HepG2 (cell line): Measurements from ENCODE around the gene TXNRD2. TPM values are rescaled to one million over a fixed set of nuclear protein-coding genes. Genes with fewer than 3 reads are reported as not detected.

Source experiments
- HOXA5 ChIP-seq: sonication (generic); formaldehyde crosslinking; IDR thresholded peaks from 2 replicates; pipeline ENCODE4 v1.4.0; 2020; ENCODE audit warnings: missing genetic modification reagents
- IRX3 ChIP-seq: sonication (generic); formaldehyde crosslinking; IDR thresholded peaks from 2 replicates; pipeline ENCODE4 v1.8.1; 2023; ENCODE audit warnings: mild to moderate bottlenecking, low read depth, missing genetic modification reagents, borderline replicate concordance
- JDP2 ChIP-seq: sonication (generic); formaldehyde crosslinking; IDR thresholded peaks from 2 replicates; pipeline ENCODE4 v1.8.1; 2022; ENCODE audit warnings: missing genetic modification reagents, borderline replicate concordance
- MEIS2 ChIP-seq: sonication (generic); formaldehyde crosslinking; IDR thresholded peaks from 2 replicates; pipeline ENCODE4 v1.9.0; 2021; ENCODE audit warnings: mild to moderate bottlenecking, missing genetic modification reagents
- PAX8 ChIP-seq: sonication (generic); formaldehyde crosslinking; IDR thresholded peaks from 2 replicates; pipeline ENCODE4 v1.8.0; 2022; ENCODE audit warnings: mild to moderate bottlenecking, missing genetic modification reagents, borderline replicate concordance
- SKI ChIP-seq: fragments of 450-650 bp; IDR thresholded peaks from one replicate; pipeline ENCODE4 v1.6.1; 2018; ENCODE audit warnings: mild to moderate bottlenecking; ENCODE audit not compliant: partially characterized antibody
- ZC3H13 ChIP-seq: sonication (generic); formaldehyde crosslinking; IDR thresholded peaks from 2 replicates; pipeline ENCODE4 v1.8.1; 2023; ENCODE audit warnings: mild to moderate bottlenecking, missing genetic modification reagents, moderate library complexity
- ZFP36L2 ChIP-seq: sonication (generic); formaldehyde crosslinking; IDR thresholded peaks from 2 replicates; pipeline ENCODE4 v1.4.0; 2020; ENCODE audit warnings: missing genetic modification reagents
- ZNF251 ChIP-seq: sonication (generic); formaldehyde crosslinking; IDR thresholded peaks from 2 replicates; pipeline ENCODE4 v1.9.0; 2021; ENCODE audit warnings: mild to moderate bottlenecking, missing genetic modification reagents
- ZNF510 ChIP-seq: sonication (generic); formaldehyde crosslinking; IDR thresholded peaks from 2 replicates; pipeline ENCODE4 v1.4.0; 2020; ENCODE audit warnings: low read depth, mild to moderate bottlenecking, missing genetic modification reagents
- ZNF720 ChIP-seq: sonication (generic); formaldehyde crosslinking; IDR thresholded peaks from 2 replicates; pipeline ENCODE4 v1.4.0; 2020; ENCODE audit warnings: missing genetic modification reagents
- ZNF747 ChIP-seq: sonication (generic); formaldehyde crosslinking; IDR thresholded peaks from 2 replicates; pipeline ENCODE4 v1.8.1; 2023; ENCODE audit warnings: missing genetic modification reagents, mild to moderate bottlenecking, borderline replicate concordance
- ZNF883 ChIP-seq: sonication (generic); formaldehyde crosslinking; IDR thresholded peaks from 2 replicates; pipeline ENCODE4 v1.5.1; 2020; ENCODE audit warnings: mild to moderate bottlenecking, missing genetic modification reagents; ENCODE audit errors: not compliant biosample characterization
- polyA plus RNA-seq, 8 experiments: library from polyadenylated mRNA; depleted of rRNA in 3 of 8; stranded (reverse) in 7 of 8; unstranded in 1 of 8; fragments of >200 nt; fragmentation: Illumina TruSeq in 4 of 8; extraction: Trizol in 4 of 8; gene quantifications; 2 replicates each; pipeline versions ENCODE4 v1.2.1 to v1.2.3, GENCODE V29; 2011 to 2016; ENCODE audit warnings: low read depth in 4 of 8, missing spikeins in 1 of 8, mixed read lengths in 1 of 8; ENCODE audit not compliant: insufficient read depth in 1 of 8
- total RNA-seq, 5 experiments: library from RNA; depleted of rRNA; stranded (reverse); fragments of >200 nt; fragmentation: Illumina TruSeq; extraction: Trizol; gene quantifications; 2 replicates each; pipeline ENCODE4 v1.2.3, GENCODE V29; 2016; ENCODE audit warnings: low read depth in 1 of 5
- TF ChIP-seq, protein P1 (sequence below): sonication (generic); formaldehyde crosslinking; IDR thresholded peaks from 2 replicates; pipeline ENCODE4 v1.5.0; 2020; ENCODE audit warnings: mild to moderate bottlenecking, missing genetic modification reagents, borderline replicate concordance
- TF ChIP-seq, protein P2 (sequence below): IDR thresholded peaks from 2 replicates; pipeline ENCODE4 v1.6.1; 2016; ENCODE audit warnings: mild to moderate bottlenecking, missing biosample characterization, missing genetic modification reagents
- TF ChIP-seq, protein P3 (sequence below): sonication (generic); formaldehyde crosslinking; IDR thresholded peaks from 2 replicates; pipeline ENCODE4 v1.4.0; 2020; ENCODE audit warnings: missing genetic modification reagents, borderline replicate concordance
- TF ChIP-seq, protein P4 (sequence below): sonication (generic); formaldehyde crosslinking; IDR thresholded peaks from 2 replicates; pipeline ENCODE4 v1.4.0; 2020; ENCODE audit warnings: missing genetic modification reagents, mild to moderate bottlenecking, borderline replicate concordance

TXNRD2 gene
- total and polyA plus RNA-seq, 2 of the 13 experiments (the other 11 are each of a cell fraction or from before 2014, with no cell fraction given) = 17.5 to 18.6 TPM

DNA sequence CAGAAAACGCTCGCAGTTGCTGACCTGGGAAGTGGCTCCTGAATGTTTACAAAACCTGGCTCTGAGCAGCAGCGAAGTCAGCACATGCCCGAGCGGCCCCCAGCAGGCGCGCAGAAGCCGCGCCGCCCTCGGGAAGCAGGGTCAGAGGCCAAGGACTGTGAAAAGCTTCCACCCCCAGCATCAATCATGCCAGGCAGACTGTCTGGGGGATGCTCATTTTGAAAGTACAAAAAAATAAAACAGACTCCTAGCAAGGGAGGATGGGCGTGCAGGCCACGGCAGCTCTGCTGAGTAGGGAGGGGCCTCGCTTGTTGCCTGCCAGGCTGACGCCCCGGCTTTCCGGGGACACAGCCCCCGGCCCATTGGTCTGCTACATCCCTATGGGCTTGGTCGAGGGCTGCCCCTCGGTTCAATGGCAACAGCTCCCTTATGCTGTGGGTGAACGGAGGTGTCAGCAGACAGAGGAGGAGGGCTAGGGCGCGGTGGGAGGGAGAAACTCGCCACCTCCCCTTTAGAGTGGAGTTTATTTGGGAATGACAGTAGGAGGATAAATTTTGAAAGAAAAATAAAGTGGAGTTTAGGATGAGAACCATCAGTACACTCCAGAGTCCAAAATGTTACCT, 49.2 kb downstream of the TXNRD2 start (continued):
- TF ChIP-seq, protein P1, sequence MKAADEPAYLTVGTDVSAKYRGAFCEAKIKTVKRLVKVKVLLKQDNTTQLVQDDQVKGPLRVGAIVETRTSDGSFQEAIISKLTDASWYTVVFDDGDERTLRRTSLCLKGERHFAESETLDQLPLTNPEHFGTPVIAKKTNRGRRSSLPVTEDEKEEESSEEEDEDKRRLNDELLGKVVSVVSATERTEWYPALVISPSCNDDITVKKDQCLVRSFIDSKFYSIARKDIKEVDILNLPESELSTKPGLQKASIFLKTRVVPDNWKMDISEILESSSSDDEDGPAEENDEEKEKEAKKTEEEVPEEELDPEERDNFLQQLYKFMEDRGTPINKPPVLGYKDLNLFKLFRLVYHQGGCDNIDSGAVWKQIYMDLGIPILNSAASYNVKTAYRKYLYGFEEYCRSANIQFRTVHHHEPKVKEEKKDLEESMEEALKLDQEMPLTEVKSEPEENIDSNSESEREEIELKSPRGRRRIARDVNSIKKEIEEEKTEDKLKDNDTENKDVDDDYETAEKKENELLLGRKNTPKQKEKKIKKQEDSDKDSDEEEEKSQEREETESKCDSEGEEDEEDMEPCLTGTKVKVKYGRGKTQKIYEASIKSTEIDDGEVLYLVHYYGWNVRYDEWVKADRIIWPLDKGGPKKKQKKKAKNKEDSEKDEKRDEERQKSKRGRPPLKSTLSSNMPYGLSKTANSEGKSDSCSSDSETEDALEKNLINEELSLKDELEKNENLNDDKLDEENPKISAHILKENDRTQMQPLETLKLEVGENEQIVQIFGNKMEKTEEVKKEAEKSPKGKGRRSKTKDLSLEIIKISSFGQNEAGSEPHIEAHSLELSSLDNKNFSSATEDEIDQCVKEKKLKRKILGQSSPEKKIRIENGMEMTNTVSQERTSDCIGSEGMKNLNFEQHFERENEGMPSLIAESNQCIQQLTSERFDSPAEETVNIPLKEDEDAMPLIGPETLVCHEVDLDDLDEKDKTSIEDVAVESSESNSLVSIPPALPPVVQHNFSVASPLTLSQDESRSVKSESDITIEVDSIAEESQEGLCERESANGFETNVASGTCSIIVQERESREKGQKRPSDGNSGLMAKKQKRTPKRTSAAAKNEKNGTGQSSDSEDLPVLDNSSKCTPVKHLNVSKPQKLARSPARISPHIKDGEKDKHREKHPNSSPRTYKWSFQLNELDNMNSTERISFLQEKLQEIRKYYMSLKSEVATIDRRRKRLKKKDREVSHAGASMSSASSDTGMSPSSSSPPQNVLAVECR (CRISPR knock-in tag) = peak; percentile 79
- TF ChIP-seq ZC3H13 (CRISPR knock-in tag) (peak; percentile 91), HOXA5 (CRISPR knock-in tag) (peak; percentile 98), PAX8 (CRISPR knock-in tag) (no peak; the same call in 1 of the 2 replicates), ZNF747 (CRISPR knock-in tag) (peak; percentile 96), ZNF720 (CRISPR knock-in tag) (peak; percentile 70; the same call in 1 of the 2 replicates), IRX3 (peak; percentile 95; the same call in 1 of the 2 replicates), ZNF883 (peak; percentile 96), ZNF510 (CRISPR knock-in tag) (peak; percentile 97; the same call in 1 of the 2 replicates), MEIS2 (CRISPR knock-in tag) (peak; percentile 99), ZNF251 (CRISPR knock-in tag) (no peak; the same call in 1 of the 2 replicates), JDP2 (CRISPR knock-in tag) (no peak; the same call in 1 of the 2 replicates), ZFP36L2 (peak; percentile 94; the same call in 1 of the 2 replicates), SKI (no peak)
- TF ChIP-seq, protein P2, sequence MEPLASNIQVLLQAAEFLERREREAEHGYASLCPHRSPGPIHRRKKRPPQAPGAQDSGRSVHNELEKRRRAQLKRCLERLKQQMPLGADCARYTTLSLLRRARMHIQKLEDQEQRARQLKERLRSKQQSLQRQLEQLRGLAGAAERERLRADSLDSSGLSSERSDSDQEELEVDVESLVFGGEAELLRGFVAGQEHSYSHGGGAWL (CRISPR knock-in tag) = peak; percentile 99
- TF ChIP-seq, protein P3, sequence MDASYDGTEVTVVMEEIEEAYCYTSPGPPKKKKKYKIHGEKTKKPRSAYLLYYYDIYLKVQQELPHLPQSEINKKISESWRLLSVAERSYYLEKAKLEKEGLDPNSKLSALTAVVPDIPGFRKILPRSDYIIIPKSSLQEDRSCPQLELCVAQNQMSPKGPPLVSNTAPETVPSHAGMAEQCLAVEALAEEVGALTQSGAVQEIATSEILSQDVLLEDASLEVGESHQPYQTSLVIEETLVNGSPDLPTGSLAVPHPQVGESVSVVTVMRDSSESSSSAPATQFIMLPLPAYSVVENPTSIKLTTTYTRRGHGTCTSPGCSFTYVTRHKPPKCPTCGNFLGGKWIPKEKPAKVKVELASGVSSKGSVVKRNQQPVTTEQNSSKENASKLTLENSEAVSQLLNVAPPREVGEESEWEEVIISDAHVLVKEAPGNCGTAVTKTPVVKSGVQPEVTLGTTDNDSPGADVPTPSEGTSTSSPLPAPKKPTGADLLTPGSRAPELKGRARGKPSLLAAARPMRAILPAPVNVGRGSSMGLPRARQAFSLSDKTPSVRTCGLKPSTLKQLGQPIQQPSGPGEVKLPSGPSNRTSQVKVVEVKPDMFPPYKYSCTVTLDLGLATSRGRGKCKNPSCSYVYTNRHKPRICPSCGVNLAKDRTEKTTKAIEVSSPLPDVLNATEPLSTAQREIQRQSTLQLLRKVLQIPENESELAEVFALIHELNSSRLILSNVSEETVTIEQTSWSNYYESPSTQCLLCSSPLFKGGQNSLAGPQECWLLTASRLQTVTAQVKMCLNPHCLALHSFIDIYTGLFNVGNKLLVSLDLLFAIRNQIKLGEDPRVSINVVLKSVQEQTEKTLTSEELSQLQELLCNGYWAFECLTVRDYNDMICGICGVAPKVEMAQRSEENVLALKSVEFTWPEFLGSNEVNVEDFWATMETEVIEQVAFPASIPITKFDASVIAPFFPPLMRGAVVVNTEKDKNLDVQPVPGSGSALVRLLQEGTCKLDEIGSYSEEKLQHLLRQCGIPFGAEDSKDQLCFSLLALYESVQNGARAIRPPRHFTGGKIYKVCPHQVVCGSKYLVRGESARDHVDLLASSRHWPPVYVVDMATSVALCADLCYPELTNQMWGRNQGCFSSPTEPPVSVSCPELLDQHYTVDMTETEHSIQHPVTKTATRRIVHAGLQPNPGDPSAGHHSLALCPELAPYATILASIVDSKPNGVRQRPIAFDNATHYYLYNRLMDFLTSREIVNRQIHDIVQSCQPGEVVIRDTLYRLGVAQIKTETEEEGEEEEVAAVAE (CRISPR knock-in tag) = peak; percentile 79
- TF ChIP-seq, protein P4, sequence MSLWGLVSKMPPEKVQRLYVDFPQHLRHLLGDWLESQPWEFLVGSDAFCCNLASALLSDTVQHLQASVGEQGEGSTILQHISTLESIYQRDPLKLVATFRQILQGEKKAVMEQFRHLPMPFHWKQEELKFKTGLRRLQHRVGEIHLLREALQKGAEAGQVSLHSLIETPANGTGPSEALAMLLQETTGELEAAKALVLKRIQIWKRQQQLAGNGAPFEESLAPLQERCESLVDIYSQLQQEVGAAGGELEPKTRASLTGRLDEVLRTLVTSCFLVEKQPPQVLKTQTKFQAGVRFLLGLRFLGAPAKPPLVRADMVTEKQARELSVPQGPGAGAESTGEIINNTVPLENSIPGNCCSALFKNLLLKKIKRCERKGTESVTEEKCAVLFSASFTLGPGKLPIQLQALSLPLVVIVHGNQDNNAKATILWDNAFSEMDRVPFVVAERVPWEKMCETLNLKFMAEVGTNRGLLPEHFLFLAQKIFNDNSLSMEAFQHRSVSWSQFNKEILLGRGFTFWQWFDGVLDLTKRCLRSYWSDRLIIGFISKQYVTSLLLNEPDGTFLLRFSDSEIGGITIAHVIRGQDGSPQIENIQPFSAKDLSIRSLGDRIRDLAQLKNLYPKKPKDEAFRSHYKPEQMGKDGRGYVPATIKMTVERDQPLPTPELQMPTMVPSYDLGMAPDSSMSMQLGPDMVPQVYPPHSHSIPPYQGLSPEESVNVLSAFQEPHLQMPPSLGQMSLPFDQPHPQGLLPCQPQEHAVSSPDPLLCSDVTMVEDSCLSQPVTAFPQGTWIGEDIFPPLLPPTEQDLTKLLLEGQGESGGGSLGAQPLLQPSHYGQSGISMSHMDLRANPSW (CRISPR knock-in tag) = no peak
